Measurements from ENCODE around the gene TFG. TPM values are rescaled to one million over a fixed set of nuclear protein-coding genes. Genes with fewer than 3 reads are reported as not detected.

TFG gene
- total RNA-seq, 1 experiment from 2014 or later: 224 TPM

DNA sequence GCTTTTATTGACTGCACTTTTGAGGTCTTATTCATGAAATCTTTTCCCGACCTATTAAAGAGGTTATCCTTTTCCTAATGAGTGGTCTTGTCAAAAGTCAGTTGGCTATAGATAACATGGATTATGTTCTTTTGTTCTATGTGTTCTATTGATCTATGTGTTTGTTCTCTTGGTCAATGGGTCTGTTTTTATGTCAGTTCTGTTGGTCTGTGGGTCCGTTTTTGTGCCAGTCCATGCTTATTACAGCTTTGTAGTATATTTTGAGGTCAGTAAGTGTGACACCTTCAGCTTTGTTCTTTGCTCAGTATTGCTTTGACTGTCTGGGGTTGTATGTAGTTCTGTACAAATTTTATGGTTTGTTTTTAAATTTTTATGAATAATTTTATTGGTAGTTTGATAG lies 7.8 kb downstream of the TFG start:
- Histone ChIP-seq H3K4me1 (replicated peaks; ENCODE audit: insufficient read depth) (peaks cover 10% of the 10 kb centered on the region), H3K4me2 (no peak overlapping the region), H3K36me3 (ENCODE audit: low read depth) (peaks cover 89% of the 10 kb centered on the region), H2AFZ (no peak overlapping the region), H3K9me2 (ENCODE audit: insufficient read depth) (no peaks in the 10 kb centered on the region), H3K4me3 (no peak overlapping the region), H4K20me1 (ENCODE audit: insufficient read depth) (peaks cover 97% of the 10 kb centered on the region), H3K27me3 (ENCODE audit: insufficient read depth, low read depth) (no peaks in the 10 kb centered on the region), H3K9me3 (ENCODE audit: insufficient read depth, low read depth) (no peaks in the 10 kb centered on the region), H3F3A (ENCODE audit: insufficient read depth, low read depth) (0 out of 2 replicates have a peak, but pooled peaks cover 16% of the 10 kb centered on the region), H3K79me2 (ENCODE audit: low read depth) (peaks cover 98% of the 10 kb centered on the region), H3K27ac (no peak overlapping the region)
- ChIA-PET CTCF (no interaction called here), POLR2A (ENCODE audit: unreplicated experiment) (no interaction called here)
- TF ChIP-seq, protein P1, sequence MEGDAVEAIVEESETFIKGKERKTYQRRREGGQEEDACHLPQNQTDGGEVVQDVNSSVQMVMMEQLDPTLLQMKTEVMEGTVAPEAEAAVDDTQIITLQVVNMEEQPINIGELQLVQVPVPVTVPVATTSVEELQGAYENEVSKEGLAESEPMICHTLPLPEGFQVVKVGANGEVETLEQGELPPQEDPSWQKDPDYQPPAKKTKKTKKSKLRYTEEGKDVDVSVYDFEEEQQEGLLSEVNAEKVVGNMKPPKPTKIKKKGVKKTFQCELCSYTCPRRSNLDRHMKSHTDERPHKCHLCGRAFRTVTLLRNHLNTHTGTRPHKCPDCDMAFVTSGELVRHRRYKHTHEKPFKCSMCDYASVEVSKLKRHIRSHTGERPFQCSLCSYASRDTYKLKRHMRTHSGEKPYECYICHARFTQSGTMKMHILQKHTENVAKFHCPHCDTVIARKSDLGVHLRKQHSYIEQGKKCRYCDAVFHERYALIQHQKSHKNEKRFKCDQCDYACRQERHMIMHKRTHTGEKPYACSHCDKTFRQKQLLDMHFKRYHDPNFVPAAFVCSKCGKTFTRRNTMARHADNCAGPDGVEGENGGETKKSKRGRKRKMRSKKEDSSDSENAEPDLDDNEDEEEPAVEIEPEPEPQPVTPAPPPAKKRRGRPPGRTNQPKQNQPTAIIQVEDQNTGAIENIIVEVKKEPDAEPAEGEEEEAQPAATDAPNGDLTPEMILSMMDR (conservative IDR thresholded peaks at IDR 0.05): no peak
- TF ChIP-seq EZH2 (IDR thresholded peaks at IDR 0.05; ENCODE audit: low read depth): no peak
- intact Hi-C loops (cut with micrococcal nuclease; ENCODE audit: unreplicated experiment): no loop called here
- DNase-seq: no peak
- no TSS peak for BruUV-seq (replicated peaks)

DNA sequence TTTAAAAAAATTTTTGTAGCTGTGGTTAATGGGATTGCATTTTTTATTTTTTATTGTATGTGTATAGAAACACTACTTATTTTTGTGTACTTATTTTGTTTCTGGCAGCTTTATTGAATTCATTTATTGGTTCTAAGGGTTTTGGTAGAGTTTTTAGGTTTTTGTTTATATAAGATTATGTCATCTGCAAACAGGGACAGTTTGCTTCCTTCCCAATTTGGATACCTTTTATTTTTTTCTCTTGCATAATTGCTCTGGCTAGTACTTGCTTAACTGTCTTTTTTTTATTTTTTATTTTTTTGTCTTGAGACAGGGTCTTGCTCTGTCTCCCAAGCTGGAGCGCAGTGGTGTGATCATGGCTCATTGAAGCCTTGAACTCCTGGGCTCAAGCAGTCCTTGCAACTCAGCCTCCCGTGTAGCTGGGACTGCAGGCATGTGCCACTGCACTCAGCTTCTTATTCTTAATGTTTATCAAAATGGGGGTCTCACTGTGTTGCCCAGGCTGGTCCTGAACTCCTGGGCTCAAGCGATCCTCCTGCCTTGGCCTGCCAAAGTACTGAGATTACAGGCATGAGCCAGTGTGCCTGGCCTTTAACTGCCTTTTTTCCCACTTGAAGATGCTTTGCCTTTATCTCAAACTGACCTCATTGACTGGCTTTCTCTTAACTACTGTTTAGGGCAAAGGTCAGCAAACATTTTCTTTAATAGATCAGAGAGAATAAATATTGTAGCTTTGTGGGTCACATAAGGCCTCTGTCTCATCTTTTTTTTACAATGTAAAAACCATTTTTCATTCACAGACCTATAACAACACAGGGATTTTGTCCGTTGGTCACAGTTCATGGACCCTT lies 8.6 kb downstream of the TFG start:
- TF ChIP-seq, protein P1 (conservative IDR thresholded peaks at IDR 0.05): no peak
- TF ChIP-seq EZH2 (IDR thresholded peaks at IDR 0.05; ENCODE audit: low read depth): no peak
- H2AFZ ChIP-seq: no peak overlapping the region
- no peak overlapping the region for H3K4me3 ChIP-seq
- ChIA-PET POLR2A (ENCODE audit: unreplicated experiment) (no interaction called here), CTCF (interaction anchor here (0.6 to 0.9 kb wide), 2 partner anchors 9 to 102 kb away, joined by 9 to 17 read pairs; no protein-coding TSS in a partner anchor)
- intact Hi-C loops (cut with micrococcal nuclease; ENCODE audit: unreplicated experiment): no loop called here
- no peak for DNase-seq
- no peaks in the 10 kb centered on the region for H3K9me3 ChIP-seq (ENCODE audit: insufficient read depth, low read depth)
- H3K4me1 ChIP-seq (replicated peaks; ENCODE audit: insufficient read depth): peaks cover 2% of the 10 kb centered on the region; the same call in 1 of the 2 replicates
- H3K27ac ChIP-seq: no peak overlapping the region
- H3K27me3 ChIP-seq (ENCODE audit: insufficient read depth, low read depth): no peaks in the 10 kb centered on the region
- no peaks in the 10 kb centered on the region for H3K9me2 ChIP-seq (ENCODE audit: insufficient read depth)
- BruUV-seq (replicated peaks): no TSS peak
- H4K20me1 ChIP-seq (ENCODE audit: insufficient read depth): peaks cover 97% of the 10 kb centered on the region
- H3K79me2 ChIP-seq (ENCODE audit: low read depth): peaks cover 98% of the 10 kb centered on the region
- H3K36me3 ChIP-seq (ENCODE audit: low read depth): peaks cover 93% of the 10 kb centered on the region
- 0 out of 2 replicates have a peak, but pooled peaks cover 19% of the 10 kb centered on the region for H3F3A ChIP-seq (ENCODE audit: insufficient read depth, low read depth)
- no peak overlapping the region for H3K4me2 ChIP-seq

DNA sequence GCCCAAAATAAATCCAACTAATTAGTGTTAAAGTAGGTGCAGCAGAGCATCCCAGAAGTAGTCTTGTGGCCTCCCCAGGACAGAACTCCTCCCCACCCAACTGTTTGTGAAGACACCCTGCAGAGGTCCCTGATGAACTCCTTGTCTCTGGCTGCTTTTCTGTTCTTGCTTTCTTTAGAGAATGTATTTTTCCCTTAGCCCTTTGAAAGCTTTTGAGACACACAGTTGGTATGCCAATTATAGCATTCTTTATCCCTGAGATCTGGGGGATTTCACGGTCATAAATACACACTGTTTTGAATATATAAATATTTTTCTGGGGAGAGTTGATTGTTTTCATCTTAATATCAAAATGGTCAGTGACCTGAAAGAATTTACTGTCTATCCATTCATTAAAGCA lies 9.8 kb downstream of the TFG start:
- Histone ChIP-seq H3F3A (ENCODE audit: insufficient read depth, low read depth) (peaks cover 19% of the 10 kb centered on the region; the same call in 1 of the 2 replicates), H3K9me3 (ENCODE audit: insufficient read depth, low read depth) (no peaks in the 10 kb centered on the region), H3K27ac (no peak overlapping the region), H3K27me3 (ENCODE audit: insufficient read depth, low read depth) (no peaks in the 10 kb centered on the region), H2AFZ (no peak overlapping the region), H3K79me2 (ENCODE audit: low read depth) (peaks cover 97% of the 10 kb centered on the region), H3K4me1 (replicated peaks; ENCODE audit: insufficient read depth) (no peaks in the 10 kb centered on the region), H3K4me3 (no peak overlapping the region), H3K9me2 (ENCODE audit: insufficient read depth) (no peaks in the 10 kb centered on the region), H4K20me1 (ENCODE audit: insufficient read depth) (peaks cover 97% of the 10 kb centered on the region), H3K4me2 (no peak overlapping the region), H3K36me3 (ENCODE audit: low read depth) (peaks cover 93% of the 10 kb centered on the region)
- DNase-seq: no peak
- ChIA-PET POLR2A (ENCODE audit: unreplicated experiment) (no interaction called here), CTCF (no interaction called here)
- TF ChIP-seq EZH2 (IDR thresholded peaks at IDR 0.05; ENCODE audit: low read depth): no peak
- BruUV-seq (replicated peaks): no TSS peak
- intact Hi-C loops (cut with micrococcal nuclease; ENCODE audit: unreplicated experiment): no loop called here

Measured in PC-9 (cell line).